H1 (cell line): ENCODE data around the gene NAV2. TPM values are rescaled to one million over a fixed set of nuclear protein-coding genes. Genes with fewer than 3 reads are reported as not detected.

Experiments used
- BACH1 ChIP-seq: IDR thresholded peaks from 2 replicates; pipeline ENCODE4 v1.6.1; 2012; ENCODE audit warnings: low read length, improper control_type of control experiment
- CHD7 ChIP-seq: fragments of 300-600 bp; sonication (generic); IDR thresholded peaks from 2 replicates; pipeline ENCODE4 v1.7.1; 2012; ENCODE audit warnings: low read length, moderate library complexity, mild to moderate bottlenecking, inconsistent platforms; ENCODE audit not compliant: insufficient replicate concordance
- EP300 ChIP-seq, 2 experiments: IDR thresholded peaks; 1 replicate in 1 of 2; 2 replicates in 1 of 2; pipeline ENCODE4 v1.6.1; 2011 to 2012; ENCODE audit warnings: low read depth in 2 of 2, low read length in 2 of 2, mild to moderate bottlenecking in 2 of 2, borderline replicate concordance in 1 of 2, inconsistent platforms in 1 of 2, moderate library complexity in 1 of 2
- GABPA ChIP-seq: IDR thresholded peaks from 2 replicates; pipeline ENCODE4 v1.6.1; 2011; ENCODE audit warnings: mild to moderate bottlenecking, low read length, moderate library complexity, borderline replicate concordance; ENCODE audit not compliant: insufficient read depth
- MAX ChIP-seq: IDR thresholded peaks from 2 replicates; pipeline ENCODE4 v1.6.1; 2012; ENCODE audit warnings: inconsistent platforms
- SRF ChIP-seq: IDR thresholded peaks from 2 replicates; pipeline ENCODE4 v1.6.1; 2011; ENCODE audit warnings: mild to moderate bottlenecking, low read depth, low read length, moderate library complexity
- TBP ChIP-seq: IDR thresholded peaks from 2 replicates; pipeline ENCODE4 v1.6.1; 2011; ENCODE audit warnings: low read depth, low read length, improper control_type of control experiment
- TEAD4 ChIP-seq: IDR thresholded peaks from 2 replicates; pipeline ENCODE4 v1.6.1; 2012; ENCODE audit warnings: low read depth, low read length, inconsistent platforms, mixed read lengths
- polyA plus RNA-seq, 7 experiments: library from polyadenylated mRNA; depleted of rRNA in 3 of 7; stranded (reverse) in 5 of 7; unstranded in 2 of 7; fragments of >200 nt in 5 of 7; fragments of 200-250 nt in 2 of 7; gene quantifications; 1 replicate in 5 of 7; 2 replicates in 1 of 7; 4 replicates in 1 of 7; pipeline versions ENCODE4 v1.2.1 to v1.2.3, GENCODE V29; 2011 to 2013; ENCODE audit warnings: missing spikeins in 2 of 7, mixed read lengths in 2 of 7
- total RNA-seq: library from RNA; stranded (reverse); fragmentation: NEBNext Ultra II Directional; extraction: Animal tissue kit (Norgen Biotek cat#: 25700); gene quantifications from 2 replicates; pipeline ENCODE4 v1.2.1, GENCODE V29; 2021

Gene NAV2
- total and polyA plus RNA-seq, 2 of the 8 experiments (the other 6 are each of a cell fraction or from before 2014, with no cell fraction given), result 35.6 to 73.6 TPM

- TF ChIP-seq CHD7 (no peak), GABPA (no peak), EP300 (IDR thresholded peaks at IDR 0.05; ENCODE audit: borderline replicate concordance in 1 of 2, low read depth in 2 of 2, low read length in 2 of 2) (no peak), TBP (no peak), BACH1 (no peak), MAX (no peak), SRF (no peak), TEAD4 (no peak)
These were observed 420.0 kb downstream of the NAV2 start (continued) for GRCh38 chr11:20132667-20133039.
